WTC11 (cell line): ENCODE measurements around the gene RMND5B. TPM values are rescaled to one million over a fixed set of nuclear protein-coding genes. Genes with fewer than 3 reads are reported as not detected.

Experiments used
- ATAC-seq: fragments of 200-7000 bp; cut with Tn5 transposase; 2 replicates; pipeline ENCODE4 v1.10.0; 2021; ENCODE audit warnings: mild to moderate bottlenecking, moderate library complexity
- CTCF ChIA-PET: fragments of 300-600 bp; sonication (Branson Sonifier 250); formaldehyde crosslinking; loops from one replicate; lab custom pipeline; 2021; ENCODE audit warnings: antibody characterized with exemption; lab: Charles Lee
- POLR2A ChIA-PET: fragments of 350-600 bp; sonication (Branson Sonifier 250); formaldehyde crosslinking; loops from one replicate; lab custom pipeline; 2021; ENCODE audit warnings: antibody characterized with exemption; lab: Charles Lee
- DNase-seq: peaks from one replicate; pipeline ENCODE4 v3.0.0; 2021; ENCODE audit warnings: low spot score
- H3K27ac Mint-ChIP-seq: 2 replicates; pipeline ENCODE4 v1.8.0; 2021; ENCODE audit warnings: mixed read lengths
- H3K27me3 Mint-ChIP-seq: 2 replicates; pipeline ENCODE4 v1.8.0; 2021; ENCODE audit warnings: low read depth, mild to moderate bottlenecking, moderate library complexity, mixed read lengths
- H3K36me3 Mint-ChIP-seq: 2 replicates; pipeline ENCODE4 v1.8.0; 2021; ENCODE audit warnings: mixed read lengths
- H3K4me1 Mint-ChIP-seq: 2 replicates; pipeline ENCODE4 v1.8.0; 2022; ENCODE audit warnings: mixed read lengths
- H3K4me3 Mint-ChIP-seq: 2 replicates; pipeline ENCODE4 v1.8.0; 2021; ENCODE audit warnings: mild to moderate bottlenecking, moderate library complexity, mixed read lengths
- H3K9me3 Mint-ChIP-seq: 2 replicates; pipeline ENCODE4 v1.8.0; 2021; ENCODE audit warnings: mixed read lengths
- ARID4B ChIP-seq: sonication (generic); formaldehyde crosslinking; IDR thresholded peaks from 2 replicates; pipeline ENCODE4 v1.8.0; 2023; ENCODE audit warnings: missing genetic modification reagents, mild to moderate bottlenecking, borderline replicate concordance
- ATF1 ChIP-seq: sonication (generic); formaldehyde crosslinking; IDR thresholded peaks from 2 replicates; pipeline ENCODE4 v1.8.1; 2023; ENCODE audit warnings: mild to moderate bottlenecking, moderate library complexity, missing genetic modification reagents
- ATF2 ChIP-seq: sonication (generic); formaldehyde crosslinking; IDR thresholded peaks from 2 replicates; pipeline ENCODE4 v1.8.1; 2022; ENCODE audit warnings: low read depth, missing genetic modification reagents, borderline replicate concordance
- ATF3 ChIP-seq: sonication (generic); formaldehyde crosslinking; conservative IDR thresholded peaks from 2 replicates; pipeline ENCODE4 v1.8.1; 2022; ENCODE audit warnings: mild to moderate bottlenecking, missing genetic modification reagents
- CDX4 ChIP-seq: fragments of 250-450 bp; sonication (Bioruptor Pico); IDR thresholded peaks from 2 replicates; pipeline ENCODE4 v1.9.0; 2021; ENCODE audit warnings: moderate library complexity, mild to moderate bottlenecking, inconsistent platforms, borderline replicate concordance
- E2F1 ChIP-seq: sonication (generic); formaldehyde crosslinking; IDR thresholded peaks from 2 replicates; pipeline ENCODE4 v1.8.0; 2022; ENCODE audit warnings: mild to moderate bottlenecking, missing genetic modification reagents
- ETV6 ChIP-seq: sonication (generic); formaldehyde crosslinking; IDR thresholded peaks from 2 replicates; pipeline ENCODE4 v1.8.1; 2022; ENCODE audit warnings: mild to moderate bottlenecking, missing genetic modification reagents
- FOXK1 ChIP-seq: sonication (generic); formaldehyde crosslinking; IDR thresholded peaks from 2 replicates; pipeline ENCODE4 v1.8.0; 2022; ENCODE audit warnings: mild to moderate bottlenecking, moderate library complexity, missing genetic modification reagents
- KAT7 ChIP-seq: sonication (generic); formaldehyde crosslinking; IDR thresholded peaks from 2 replicates; pipeline ENCODE4 v1.8.1; 2023; ENCODE audit warnings: missing genetic modification reagents, mild to moderate bottlenecking, borderline replicate concordance
- MAX ChIP-seq: sonication (generic); formaldehyde crosslinking; IDR thresholded peaks from 2 replicates; pipeline ENCODE4 v1.8.0; 2022; ENCODE audit warnings: mild to moderate bottlenecking, missing genetic modification reagents
- NFE2L1 ChIP-seq: sonication (generic); formaldehyde crosslinking; IDR thresholded peaks from 2 replicates; pipeline ENCODE4 v1.8.1; 2023; ENCODE audit warnings: missing genetic modification reagents
- PREB ChIP-seq: sonication (generic); formaldehyde crosslinking; IDR thresholded peaks from 2 replicates; pipeline ENCODE4 v1.8.1; 2022; ENCODE audit warnings: mild to moderate bottlenecking, missing genetic modification reagents, moderate library complexity, borderline replicate concordance
- PRRX2 ChIP-seq: fragments of 250-450 bp; sonication (Bioruptor Pico); IDR thresholded peaks from 2 replicates; pipeline ENCODE4 v1.8.0; 2021; ENCODE audit warnings: mild to moderate bottlenecking
- TCF7 ChIP-seq: sonication (generic); formaldehyde crosslinking; IDR thresholded peaks from 2 replicates; pipeline ENCODE4 v1.8.0; 2022; ENCODE audit warnings: mild to moderate bottlenecking, low read depth, missing genetic modification reagents, moderate library complexity
- TEAD4 ChIP-seq: sonication (generic); formaldehyde crosslinking; IDR thresholded peaks from 2 replicates; pipeline ENCODE4 v1.8.0; 2022; ENCODE audit warnings: mild to moderate bottlenecking, missing genetic modification reagents
- ZNF396 ChIP-seq: fragments of 250-450 bp; sonication (Bioruptor Pico); IDR thresholded peaks from 2 replicates; pipeline ENCODE4 v1.8.0; 2021; ENCODE audit warnings: mild to moderate bottlenecking, moderate library complexity, borderline replicate concordance
- ZNF423 ChIP-seq: fragments of 250-450 bp; sonication (Bioruptor Pico); IDR thresholded peaks from 2 replicates; pipeline ENCODE4 v2.1.2; 2022; ENCODE audit warnings: mild to moderate bottlenecking, moderate library complexity
- total RNA-seq: library from RNA; stranded (reverse); gene quantifications from 3 replicates; pipeline ENCODE4 v1.2.3, GENCODE V29; 2021
- TF ChIP-seq, protein P1 (sequence below): sonication (generic); formaldehyde crosslinking; IDR thresholded peaks from 2 replicates; pipeline ENCODE4 v1.8.1; 2022; ENCODE audit warnings: mild to moderate bottlenecking, moderate library complexity, missing genetic modification reagents
- TF ChIP-seq, protein P2 (sequence below): sonication (generic); formaldehyde crosslinking; IDR thresholded peaks from 2 replicates; pipeline ENCODE4 v1.8.1; 2022; ENCODE audit warnings: missing genetic modification reagents, borderline replicate concordance
- TF ChIP-seq, protein P3 (sequence below): fragments of 250-450 bp; sonication (Bioruptor Pico); IDR thresholded peaks from 2 replicates; pipeline ENCODE4 v2.1.2; 2022; ENCODE audit warnings: mild to moderate bottlenecking, moderate library complexity

The RMND5B gene
- total RNA-seq, 1 experiment from 2014 or later = 93.3 TPM

GRCh38 chr5:178090856-178091255, 40.0 kb upstream of the RMND5B start (continued):
- TF ChIP-seq, protein P1, sequence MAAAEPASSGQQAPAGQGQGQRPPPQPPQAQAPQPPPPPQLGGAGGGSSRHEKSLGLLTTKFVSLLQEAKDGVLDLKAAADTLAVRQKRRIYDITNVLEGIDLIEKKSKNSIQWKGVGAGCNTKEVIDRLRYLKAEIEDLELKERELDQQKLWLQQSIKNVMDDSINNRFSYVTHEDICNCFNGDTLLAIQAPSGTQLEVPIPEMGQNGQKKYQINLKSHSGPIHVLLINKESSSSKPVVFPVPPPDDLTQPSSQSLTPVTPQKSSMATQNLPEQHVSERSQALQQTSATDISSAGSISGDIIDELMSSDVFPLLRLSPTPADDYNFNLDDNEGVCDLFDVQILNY = no peak
- TF ChIP-seq KAT7 = no peak

DNA sequence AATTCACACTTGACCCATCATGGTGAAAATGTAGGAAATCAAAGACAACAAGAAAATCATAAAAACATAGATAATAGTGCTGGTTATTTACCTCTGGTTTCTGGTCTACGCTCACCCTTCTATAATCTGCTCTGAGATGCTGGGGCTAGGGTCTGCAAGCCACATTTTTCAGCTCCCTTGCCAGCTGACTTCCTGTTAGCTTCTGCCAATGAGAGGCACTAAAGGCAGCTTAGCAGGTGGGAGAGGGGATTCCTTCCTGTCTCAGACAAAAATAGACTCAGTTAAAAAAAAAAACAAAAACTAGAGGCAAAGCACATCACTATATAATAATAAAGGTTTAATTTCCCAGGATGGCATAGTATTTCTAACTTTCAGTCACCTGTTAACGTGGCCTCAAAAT, 37.7 kb upstream of the RMND5B start:
- H3K27me3 Mint-ChIP-seq = peaks cover 10% of the 10 kb centered on the region; the same call in 1 of the 2 replicates
- peaks cover 6% of the 10 kb centered on the region for H3K9me3 Mint-ChIP-seq
- DNase-seq (no peak), ATAC-seq (no peak)
- no peak overlapping the region for H3K4me3 Mint-ChIP-seq
- H3K36me3 Mint-ChIP-seq = peaks cover 5% of the 10 kb centered on the region
- CTCF ChIA-PET = interaction anchor here (0.7 to 2.8 kb wide), 3 partner anchors 18 to 28 kb away, joined by 6 to 12 read pairs (median 6); no protein-coding TSS in a partner anchor
- TF ChIP-seq ATF2 = no peak
- no peaks in the 10 kb centered on the region for H3K4me1 Mint-ChIP-seq
- POLR2A ChIA-PET = no interaction called here
- no peak overlapping the region for H3K27ac Mint-ChIP-seq

GRCh38 chr5:178094345-178094744, 36.5 kb upstream of the RMND5B start:
- ChIA-PET POLR2A (no interaction called here), CTCF (interaction anchor here (0.7 to 2.8 kb wide), 3 partner anchors 14 to 51 kb away, joined by 3 to 12 read pairs (median 3); no protein-coding TSS in a partner anchor)
- ATAC-seq (no peak), DNase-seq (no peak)
- Mint-ChIP-seq H3K27me3 (peaks cover 10% of the 10 kb centered on the region; the same call in 1 of the 2 replicates), H3K27ac (no peak overlapping the region), H3K36me3 (peaks cover 5% of the 10 kb centered on the region), H3K4me1 (peaks cover 3% of the 10 kb centered on the region; the same call in 1 of the 2 replicates), H3K4me3 (no peak overlapping the region), H3K9me3 (peaks cover 6% of the 10 kb centered on the region)
- TF ChIP-seq ARID4B (CRISPR knock-in tag) (no peak), ATF3 (CRISPR knock-in tag) (no peak), FOXK1 (CRISPR knock-in tag) (no peak), E2F1 (CRISPR knock-in tag) (no peak), PREB (CRISPR knock-in tag) (no peak), TCF7 (CRISPR knock-in tag) (no peak), CDX4 (CRISPR knock-in tag) (no peak), TEAD4 (CRISPR knock-in tag) (no peak), ETV6 (CRISPR knock-in tag) (no peak), ATF1 (CRISPR knock-in tag) (no peak), PRRX2 (CRISPR knock-in tag) (no peak), ZNF396 (CRISPR knock-in tag) (no peak), NFE2L1 (no peak), MAX (no peak), ZNF423 (no peak)
- TF ChIP-seq, protein P2, sequence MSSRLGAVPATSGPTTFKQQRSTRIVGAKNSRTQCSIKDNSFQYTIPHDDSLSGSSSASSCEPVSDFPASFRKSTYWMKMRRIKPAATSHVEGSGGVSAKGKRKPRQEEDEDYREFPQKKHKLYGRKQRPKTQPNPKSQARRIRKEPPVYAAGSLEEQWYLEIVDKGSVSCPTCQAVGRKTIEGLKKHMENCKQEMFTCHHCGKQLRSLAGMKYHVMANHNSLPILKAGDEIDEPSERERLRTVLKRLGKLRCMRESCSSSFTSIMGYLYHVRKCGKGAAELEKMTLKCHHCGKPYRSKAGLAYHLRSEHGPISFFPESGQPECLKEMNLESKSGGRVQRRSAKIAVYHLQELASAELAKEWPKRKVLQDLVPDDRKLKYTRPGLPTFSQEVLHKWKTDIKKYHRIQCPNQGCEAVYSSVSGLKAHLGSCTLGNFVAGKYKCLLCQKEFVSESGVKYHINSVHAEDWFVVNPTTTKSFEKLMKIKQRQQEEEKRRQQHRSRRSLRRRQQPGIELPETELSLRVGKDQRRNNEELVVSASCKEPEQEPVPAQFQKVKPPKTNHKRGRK = no peak
- TF ChIP-seq, protein P3, sequence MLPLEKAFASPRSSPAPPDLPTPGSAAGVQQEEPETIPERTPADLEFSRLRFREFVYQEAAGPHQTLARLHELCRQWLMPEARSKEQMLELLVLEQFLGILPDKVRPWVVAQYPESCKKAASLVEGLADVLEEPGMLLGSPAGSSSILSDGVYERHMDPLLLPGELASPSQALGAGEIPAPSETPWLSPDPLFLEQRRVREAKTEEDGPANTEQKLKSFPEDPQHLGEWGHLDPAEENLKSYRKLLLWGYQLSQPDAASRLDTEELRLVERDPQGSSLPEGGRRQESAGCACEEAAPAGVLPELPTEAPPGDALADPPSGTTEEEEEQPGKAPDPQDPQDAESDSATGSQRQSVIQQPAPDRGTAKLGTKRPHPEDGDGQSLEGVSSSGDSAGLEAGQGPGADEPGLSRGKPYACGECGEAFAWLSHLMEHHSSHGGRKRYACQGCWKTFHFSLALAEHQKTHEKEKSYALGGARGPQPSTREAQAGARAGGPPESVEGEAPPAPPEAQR = no peak
